GM18867 (cell line): Measurements from ENCODE around the gene FGF22.
"Not testable (repeated sequence)": the region's sequence is repeated elsewhere in the genome, so short reads cannot be mapped to it uniquely, and the experiment has no call there.

Source experiments
- ATAC-seq: cut with Tn5 transposase; IDR thresholded peaks from one replicate; pipeline ENCODE4 v1.9.1; 2021; ENCODE audit warnings: mild to moderate bottlenecking, moderate library complexity; ENCODE audit not compliant: unreplicated experiment

The FGF22 gene

DNA sequence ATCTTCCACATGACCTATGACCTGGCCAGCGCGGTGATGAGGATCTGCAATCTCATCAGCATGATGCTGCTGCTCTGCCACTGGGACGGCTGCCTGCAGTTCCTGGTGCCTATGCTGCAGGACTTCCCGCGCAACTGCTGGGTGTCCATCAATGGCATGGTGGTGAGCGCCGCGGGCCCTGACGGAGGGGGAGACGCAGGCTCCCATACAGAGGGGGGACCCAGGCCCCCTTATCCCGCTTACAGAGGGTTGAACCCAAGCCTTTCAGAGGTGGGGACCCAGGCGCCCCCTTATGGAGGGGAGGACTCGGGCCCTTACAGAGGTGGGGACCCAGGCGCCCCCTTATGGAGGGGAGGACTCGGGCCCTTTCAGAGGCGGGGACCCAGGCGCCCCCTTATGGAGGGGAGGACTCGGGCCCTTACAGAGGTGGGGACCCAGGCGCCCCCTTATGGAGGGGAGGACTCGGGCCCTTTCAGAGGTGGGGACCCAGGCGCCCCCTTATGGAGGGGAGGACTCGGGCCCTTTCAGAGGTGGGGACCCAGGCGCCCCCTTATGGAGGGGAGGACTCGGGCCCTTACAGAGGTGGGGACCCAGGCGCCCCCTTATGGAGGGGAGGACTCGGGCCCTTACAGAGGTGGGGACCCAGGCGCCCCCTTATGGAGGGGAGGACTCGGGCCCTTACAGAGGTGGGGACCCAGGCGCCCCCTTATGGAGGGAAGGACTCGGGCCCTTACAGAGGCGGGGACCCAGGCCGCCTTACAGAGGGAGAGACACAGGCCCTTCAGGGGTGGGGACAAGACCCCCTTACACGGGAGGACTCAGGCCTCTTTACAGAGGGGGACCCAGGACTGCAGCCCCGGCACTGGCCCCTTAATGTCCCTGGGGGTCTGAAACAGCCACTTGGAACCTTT, 34.4 kb upstream of the FGF22 start:
- not testable (repeated sequence) for ATAC-seq

DNA sequence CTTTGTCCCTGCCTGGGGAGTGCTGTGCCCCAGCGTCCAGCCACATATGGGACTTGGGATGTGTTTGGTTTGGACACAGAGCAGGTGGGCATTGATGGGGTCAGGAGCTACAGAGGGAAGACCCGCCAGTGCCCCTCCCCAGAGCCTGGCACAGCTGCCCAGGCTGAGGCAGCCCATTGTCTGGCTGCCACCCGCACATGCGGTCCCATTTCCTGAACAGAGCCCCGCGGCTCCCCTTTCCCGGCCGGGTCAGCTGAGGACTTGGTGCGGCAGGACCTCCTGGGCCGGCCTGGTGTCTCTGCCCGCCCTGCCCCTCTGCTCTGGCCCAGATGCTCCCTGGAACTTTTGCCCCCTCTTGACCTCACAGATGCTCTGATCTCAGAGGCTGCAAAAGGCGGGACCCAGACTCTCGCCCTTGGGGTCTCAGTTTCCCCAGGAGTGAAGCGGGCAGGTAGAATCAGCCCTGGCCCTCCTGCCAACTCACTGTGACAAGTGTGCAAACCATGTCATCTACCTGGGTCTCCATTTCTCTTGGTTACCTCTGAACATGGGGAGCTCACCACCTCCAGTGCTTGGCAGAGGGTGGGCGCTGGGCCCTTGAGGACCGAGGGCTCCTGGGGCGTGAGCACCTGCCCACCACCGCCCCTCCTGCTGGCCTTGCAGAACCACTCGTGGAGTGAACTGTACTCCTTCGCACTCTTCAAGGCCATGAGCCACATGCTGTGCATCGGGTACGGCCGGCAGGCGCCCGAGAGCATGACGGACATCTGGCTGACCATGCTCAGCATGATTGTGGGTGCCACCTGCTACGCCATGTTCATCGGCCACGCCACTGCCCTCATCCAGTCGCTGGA, 32.2 kb upstream of the FGF22 start:
- no peak for ATAC-seq

DNA sequence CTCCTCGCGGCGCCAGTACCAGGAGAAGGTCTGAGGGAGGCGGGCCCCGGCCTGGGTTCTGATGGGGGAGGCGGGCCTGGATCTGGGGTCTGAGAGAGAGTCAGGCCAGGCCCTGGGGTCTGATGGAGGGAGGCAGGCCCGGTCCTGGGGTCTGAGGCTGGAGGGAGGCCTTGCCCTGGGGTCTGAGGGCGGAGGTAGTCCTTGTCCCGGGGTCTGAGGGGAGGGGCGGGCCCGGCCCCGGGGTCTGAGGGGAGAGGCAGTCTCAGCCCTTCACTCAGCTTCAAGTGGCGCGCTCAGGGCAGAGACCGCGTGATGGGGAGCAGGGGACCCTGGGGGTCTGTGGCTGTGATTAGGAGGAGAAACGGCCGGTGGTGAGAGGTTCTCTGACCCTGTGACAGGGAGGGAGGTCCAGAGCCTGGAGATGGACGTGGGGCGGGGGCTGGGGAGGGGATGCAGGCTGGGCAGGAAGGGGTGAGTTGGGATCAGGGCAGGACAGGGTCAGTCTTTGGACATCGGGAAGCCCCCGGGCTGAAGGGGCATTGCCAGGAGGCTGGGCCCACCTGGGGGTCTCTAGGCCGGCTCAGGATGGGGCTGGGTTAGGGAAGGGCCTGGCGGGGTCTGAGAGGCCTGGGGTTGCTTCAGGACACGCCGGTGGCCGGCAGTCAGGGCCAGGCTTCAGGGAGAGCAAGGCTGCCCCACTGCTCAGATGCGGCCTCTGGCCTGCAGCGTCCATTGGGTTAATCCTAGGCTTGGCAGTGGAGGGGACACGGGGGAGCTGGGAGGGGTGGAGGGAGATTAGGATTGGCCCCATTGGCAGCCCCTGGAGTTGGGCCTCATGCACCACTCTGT, 31.3 kb upstream of the FGF22 start:
- ATAC-seq: no peak

DNA sequence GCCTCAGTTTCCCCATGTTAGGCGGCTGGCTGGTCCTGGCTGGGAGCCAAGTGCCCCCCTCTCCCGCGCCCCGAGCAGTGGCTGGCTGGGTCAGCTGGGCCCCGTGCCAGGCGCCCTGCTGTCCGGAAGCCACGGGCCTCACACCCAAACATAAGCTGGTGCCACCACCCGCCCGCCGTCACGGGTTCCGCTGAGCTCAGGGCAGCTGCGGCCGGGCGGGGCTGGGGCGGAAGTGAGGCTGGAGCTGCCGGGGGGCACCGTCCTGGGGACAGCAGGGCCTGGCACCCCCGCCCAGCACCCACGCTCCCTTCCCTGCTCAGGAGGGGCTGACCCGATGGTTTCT, 30.7 kb upstream of the FGF22 start:
- no peak for ATAC-seq

DNA sequence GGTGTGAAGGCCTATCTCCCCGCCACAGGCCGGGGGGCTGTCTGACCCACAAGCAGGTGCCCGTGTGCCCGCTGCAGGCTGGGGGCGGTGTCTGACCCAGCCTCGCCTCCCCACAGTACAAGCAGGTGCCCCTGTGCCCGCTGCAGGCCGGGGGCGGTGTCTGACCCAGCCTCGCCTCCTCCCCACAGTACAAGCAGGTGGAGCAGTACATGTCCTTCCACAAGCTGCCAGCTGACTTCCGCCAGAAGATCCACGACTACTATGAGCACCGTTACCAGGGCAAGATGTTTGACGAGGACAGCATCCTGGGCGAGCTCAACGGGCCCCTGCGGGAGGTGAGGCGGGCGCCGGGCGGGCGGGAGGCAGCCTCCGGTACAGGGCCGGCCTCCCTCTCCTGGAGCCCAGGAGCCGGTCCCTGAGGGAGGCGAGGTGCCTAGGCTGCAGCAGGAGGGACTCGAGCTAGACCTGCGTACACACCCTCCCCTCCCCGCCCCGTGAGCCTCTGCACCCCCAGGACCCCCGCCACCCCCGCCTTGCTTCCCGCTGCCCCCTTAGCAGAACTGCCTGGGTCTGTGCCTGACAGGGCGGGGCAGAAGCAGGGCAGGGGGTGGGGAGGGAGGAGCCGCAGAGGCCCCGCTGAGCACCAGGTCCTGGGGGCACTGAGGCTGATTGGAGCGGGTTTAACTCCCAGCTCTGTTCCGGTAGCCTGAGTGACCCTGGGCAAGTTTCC, 29.4 kb upstream of the FGF22 start:
- ATAC-seq: peak; percentile 33

DNA sequence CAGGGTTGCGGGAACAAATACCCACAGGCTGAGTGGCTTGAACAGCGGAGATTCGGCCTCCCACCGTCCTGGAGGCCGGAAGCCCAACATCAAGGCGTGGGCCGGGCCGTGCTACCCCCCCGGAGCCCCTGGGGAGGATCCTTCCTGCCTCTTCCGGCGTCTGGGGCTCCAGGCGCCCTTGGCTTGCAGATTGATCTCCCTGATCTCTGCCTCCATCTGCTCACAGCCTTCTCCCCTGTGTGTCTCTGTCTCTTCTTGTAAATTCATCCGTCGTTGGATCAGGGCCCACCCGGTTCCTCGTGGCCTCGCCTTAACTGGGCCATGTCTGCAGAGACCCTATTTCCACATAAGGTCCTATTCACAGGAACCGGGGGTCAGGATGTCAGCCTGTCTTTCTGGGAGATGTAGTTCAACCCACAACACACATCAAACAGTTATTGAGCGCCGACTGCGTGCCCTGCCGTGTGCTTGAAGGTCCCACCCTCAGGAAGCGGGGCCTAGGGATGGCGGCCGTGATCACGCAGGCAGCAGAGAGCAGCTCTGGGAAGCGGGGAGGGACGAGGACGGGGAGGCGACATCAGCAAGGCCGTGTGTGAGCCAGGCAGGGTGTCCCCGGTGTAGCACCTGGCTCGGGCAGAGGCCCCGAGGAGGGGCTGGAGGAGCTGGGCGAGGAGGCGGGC, 28.7 kb upstream of the FGF22 start:
- ATAC-seq: peak; percentile 33

DNA sequence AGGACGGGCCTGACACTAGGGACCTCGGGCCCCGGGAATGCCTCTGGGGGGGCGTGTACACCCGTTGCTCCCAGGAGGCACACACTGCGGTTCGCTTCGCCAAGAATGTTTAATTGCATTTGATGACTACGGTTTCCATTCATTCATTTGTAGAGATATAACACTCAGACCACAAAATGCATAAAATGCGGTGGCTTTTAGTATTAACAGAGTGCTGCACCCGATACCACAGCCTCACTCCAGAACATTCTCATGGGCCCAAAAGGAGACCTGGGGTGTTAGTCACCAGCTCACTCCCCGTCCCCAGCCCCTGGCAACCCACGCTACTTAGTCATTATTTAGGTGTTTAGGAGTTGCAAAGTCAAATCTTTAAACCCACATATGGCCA, 28.2 kb upstream of the FGF22 start:
- peak; percentile 6 for ATAC-seq

DNA sequence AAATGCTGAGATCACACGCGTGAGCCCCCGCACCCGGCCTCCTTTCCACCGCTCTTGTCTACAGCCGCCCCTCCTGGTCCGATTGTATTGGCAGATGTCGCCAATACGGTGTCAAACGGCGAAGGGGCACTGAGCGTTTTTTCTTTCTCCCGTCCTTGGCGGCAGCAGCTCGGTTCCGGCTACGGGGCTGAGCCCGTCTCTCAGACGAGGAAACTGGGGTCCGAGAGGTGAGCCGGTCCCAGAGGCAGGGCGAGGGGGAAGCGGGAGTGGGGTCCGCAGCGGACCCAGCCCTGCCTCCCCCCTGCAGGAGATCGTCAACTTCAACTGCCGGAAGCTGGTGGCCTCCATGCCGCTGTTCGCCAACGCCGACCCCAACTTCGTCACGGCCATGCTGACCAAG, 26.7 kb upstream of the FGF22 start:
- ATAC-seq: no peak

DNA sequence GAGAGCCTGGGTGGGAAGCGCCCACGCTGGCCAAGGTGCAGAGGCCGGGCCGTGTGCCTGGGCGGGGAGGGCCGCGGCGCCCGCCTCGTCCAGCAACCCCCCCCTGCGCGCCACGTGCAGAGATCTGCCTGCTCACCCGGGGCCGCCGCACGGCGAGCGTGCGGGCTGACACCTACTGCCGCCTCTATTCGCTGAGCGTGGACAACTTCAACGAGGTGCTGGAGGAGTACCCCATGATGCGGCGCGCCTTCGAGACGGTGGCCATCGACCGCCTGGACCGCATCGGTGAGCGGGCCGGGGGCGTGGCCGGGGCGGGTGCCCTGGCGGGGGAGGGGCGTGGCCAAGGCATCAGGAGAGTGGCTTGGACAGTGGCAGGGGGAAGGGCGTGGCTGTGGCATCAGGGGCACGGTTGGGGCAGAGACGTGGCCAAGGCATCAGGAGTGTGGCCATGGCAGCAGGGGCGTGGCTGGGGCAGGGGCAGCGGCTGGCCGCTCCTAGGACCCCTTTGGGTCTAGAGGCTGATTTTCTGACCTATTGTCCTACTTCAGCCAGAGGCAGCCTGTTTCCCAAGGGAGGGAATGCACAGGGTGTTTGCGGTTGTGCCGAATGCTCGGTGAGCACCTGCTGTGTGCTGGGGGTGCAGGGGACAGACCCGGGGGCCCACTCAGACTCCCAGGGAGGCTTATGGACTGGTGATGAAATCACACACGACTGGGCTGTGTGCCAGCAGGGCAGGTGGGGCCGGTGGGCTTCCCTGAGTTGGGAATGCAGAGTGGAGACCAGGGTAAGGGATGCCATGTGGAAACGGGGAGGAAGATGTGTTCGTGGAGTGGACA, 25.7 kb upstream of the FGF22 start:
- no peak for ATAC-seq

DNA sequence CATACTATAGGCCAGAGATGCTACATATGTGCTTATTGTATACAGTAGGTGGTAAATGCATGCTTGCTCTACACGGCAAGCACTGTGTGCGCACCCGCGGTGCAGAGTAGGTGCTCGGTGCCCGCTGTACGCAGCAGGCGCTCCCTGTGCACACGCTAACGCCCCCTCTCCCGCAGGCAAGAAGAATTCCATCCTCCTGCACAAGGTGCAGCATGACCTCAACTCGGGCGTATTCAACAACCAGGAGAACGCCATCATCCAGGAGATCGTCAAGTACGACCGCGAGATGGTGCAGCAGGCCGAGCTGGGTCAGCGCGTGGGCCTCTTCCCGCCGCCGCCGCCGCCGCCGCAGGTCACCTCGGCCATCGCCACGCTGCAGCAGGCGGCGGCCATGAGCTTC, 24.1 kb upstream of the FGF22 start:
- no peak for ATAC-seq

DNA sequence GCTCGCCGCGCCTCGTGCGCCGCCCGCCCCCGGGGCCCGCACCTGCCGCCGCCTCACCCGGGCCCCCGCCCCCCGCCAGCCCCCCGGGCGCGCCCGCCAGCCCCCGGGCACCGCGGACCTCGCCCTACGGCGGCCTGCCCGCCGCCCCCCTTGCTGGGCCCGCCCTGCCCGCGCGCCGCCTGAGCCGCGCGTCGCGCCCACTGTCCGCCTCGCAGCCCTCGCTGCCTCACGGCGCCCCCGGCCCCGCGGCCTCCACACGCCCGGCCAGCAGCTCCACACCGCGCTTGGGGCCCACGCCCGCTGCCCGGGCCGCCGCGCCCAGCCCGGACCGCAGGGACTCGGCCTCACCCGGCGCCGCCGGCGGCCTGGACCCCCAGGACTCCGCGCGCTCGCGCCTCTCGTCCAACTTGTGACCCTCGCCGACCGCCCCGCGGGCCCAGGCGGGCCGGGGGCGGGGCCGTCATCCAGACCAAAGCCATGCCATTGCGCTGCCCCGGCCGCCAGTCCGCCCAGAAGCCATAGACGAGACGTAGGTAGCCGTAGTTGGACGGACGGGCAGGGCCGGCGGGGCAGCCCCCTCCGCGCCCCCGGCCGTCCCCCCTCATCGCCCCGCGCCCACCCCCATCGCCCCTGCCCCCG, 23.5 kb upstream of the FGF22 start:
- no peak for ATAC-seq

DNA sequence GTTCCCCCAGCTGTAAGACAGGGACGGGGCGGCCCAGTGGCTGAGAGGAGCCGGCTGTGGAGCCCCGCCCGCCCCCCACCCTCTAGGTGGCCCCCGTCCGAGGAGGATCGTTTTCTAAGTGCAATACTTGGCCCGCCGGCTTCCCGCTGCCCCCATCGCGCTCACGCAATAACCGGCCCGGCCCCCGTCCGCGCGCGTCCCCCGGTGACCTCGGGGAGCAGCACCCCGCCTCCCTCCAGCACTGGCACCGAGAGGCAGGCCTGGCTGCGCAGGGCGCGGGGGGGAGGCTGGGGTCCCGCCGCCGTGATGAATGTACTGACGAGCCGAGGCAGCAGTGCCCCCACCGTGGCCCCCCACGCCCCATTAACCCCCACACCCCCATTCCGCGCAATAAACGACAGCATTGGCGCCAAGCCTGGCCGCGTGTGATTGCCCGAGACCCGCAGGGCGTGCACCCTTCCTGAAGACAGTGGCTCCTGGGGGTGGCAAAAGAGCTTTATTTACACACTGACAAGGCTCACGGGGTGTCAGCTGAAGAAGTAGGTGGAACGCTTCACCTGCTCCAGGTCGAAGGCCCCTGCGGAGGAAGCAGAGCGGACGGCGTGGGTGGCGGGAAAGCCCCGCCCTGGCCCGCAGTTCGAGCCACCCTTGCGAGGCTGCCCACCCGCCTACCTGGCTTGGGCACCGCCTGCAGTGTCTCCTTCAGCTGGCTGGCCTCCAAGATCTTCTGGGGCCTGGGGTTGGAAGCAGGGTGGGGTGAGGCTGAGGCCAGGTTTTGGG, 22.7 kb upstream of the FGF22 start:
- ATAC-seq: no peak

DNA sequence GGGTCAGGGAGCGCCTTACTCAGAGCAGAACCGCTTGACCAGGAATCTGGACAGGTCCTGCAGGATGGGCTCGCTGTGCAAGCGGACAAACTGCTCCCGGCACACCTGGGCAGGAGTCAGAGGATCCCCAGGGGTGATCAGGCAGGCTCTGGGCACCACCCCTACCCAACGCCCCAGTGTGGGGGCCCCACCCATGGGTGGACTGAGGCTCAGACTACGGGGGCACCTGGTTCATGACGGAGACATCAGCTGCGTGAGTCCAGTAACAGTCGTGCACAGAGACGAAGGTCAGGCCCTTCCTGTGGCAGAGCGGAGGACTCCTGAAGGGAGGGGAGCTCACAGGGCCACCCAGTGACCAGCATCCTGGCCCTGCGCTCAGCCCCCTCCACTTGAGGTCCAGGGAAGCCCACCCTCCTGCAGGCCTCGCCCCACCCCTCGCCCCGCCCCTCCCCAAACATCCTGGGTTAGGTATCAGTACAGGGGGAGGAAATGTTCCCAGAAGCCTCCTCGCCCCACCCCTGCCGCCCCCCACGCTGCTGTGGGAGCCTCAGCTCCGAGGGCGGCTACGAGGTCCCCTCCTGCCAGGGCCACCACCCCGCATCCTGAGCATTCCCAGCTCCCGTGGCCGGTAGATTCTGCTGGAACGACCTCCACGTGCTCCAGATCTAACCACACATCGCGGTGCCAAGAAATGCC, 22.0 kb upstream of the FGF22 start:
- ATAC-seq: no peak

DNA sequence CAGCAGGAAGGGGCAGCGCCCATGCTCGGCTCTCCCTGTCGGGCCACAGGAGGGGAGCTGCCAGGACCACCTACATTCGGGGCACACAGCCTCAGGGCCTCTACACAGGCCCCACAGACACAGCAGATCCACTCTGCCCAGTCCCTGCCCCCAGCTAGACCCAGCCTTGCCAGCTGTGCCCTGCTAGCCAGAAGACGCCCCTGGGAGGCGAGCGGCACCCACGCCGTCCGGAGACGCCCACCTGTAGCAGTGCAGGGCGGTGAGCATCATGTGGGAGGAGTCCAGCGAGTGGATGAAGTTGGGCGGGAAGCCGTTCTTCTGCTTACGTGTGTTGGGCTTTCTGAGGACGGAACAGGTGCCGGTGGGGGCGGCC, 21.4 kb upstream of the FGF22 start:
- ATAC-seq: no peak

DNA sequence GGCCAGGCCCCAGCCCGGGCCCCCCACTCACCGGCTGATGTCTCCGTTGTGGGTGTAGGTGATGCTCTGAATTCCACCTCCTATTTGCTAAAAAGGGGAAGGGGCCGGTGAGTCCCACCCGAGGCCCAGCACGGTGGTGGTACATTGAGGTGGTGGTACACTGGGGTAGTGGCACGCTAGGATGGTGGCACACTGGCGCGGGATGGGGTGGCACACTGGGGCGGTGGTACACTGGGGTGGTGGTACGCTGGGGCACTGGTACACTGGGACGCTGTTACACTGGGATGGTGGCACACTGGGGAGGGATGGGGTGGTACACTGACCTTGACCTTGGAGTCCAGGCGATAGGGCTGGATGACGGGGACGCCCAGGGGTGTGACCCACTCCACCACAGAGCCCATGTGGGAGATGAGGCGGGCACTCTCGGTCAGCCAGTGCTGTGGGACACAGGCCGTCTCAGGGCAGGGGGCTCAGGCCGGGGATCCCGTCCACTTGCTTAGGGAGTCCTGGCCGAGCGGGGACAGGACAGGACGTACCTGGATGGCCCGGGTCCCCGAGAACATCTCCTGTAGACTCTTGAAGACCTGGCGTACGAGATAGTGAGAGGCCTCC, 20.9 kb upstream of the FGF22 start:
- no peak for ATAC-seq

DNA sequence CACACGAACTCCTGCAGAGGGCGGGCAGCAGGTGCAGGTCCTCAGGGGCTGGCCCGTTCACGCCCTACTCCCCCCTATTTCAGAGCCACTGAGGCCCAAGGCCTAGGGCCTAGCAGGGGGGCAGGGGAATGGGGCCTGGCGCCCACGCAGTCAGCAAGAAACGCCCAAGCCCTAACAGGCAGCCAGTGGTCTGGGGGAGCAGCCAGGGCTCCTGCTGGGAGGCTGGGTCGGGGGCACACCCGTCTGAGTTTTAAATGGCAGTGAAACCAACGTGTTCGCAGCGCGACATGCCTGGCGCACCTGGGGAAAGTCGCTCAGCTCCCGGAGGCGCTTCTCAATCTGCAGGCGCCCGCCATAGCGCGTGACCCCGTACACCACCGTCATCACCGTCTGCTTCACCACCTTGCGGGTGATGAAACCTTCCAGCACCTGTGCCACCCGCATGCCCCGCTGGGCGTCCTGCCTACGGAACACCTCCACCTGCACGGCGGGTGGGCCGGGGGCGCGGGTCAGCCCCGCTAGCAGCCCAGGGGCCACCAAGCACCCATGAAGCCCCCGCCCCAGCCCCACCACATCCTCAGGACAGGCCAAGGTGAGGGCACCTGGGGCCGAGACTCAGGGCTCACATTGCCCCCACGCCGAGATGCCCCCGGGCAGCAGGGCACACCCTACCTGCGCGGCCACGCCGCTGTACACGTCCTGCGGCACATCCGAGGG, 20.2 kb upstream of the FGF22 start:
- ATAC-seq: no peak
